Measurements from ENCODE around the gene GRAP. TPM values are rescaled to one million over a fixed set of nuclear protein-coding genes. Genes with fewer than 3 reads are reported as not detected.

The GRAP gene
- total and polyA plus RNA-seq, 10 donors: 36.2 to 114 (median 47.4) TPM

DNA sequence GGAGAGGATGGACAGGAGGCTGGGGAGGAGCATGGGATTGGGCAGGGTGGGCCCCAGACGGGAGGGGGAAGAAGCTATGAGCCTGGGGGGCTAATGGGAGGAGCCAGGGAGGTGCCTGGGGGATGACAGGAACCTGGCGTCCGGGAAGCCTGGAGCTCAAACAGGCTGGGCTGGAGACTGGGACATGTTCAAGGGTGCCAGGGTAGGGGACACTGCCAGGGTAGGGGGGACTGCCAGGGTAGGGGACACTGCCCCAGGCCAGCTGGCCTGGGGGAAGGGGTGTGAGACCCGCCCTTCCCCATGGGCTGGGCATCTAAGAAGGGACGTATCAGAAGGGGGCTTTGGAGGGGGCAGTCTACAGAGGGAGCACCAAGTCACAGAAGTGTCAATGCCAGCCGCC lies 35.2 kb downstream of the GRAP start:
- H3K4me1 ChIP-seq: no peaks in the 10 kb centered on the region
- H3K36me3 ChIP-seq: no peaks in the 10 kb centered on the region
- H3K27me3 ChIP-seq (replicated peaks in 1 of 7): peaks cover 0 to 5% (median 0%) of the 10 kb centered on the region in 7 donors
- no peak overlapping the region for H3K27ac ChIP-seq
- DNase-seq: peak; percentile 33
- no peak overlapping the region for H3K4me3 ChIP-seq
- intact Hi-C loops (cut with DNase I; ENCODE audit: low total_unique reads): loop anchor here (10.0 kb wide), 1 partner anchor 67 kb away; no protein-coding TSS in a partner anchor
- TF ChIP-seq POLR2AphosphoS5 (IDR thresholded peaks at IDR 0.05) (no peak), POLR2A (IDR thresholded peaks at IDR 0.05) (no peak), CTCF (IDR thresholded peaks at IDR 0.05 in 8 of 11, conservative IDR thresholded peaks at IDR 0.05 in 3 of 11) (no peak)
- no peaks in the 10 kb centered on the region for H3K9me3 ChIP-seq
- WGBS, 5 donors: 82 to 89% (median 84%) methylated on average over 5 to 6 of the region's 6 CpGs

DNA sequence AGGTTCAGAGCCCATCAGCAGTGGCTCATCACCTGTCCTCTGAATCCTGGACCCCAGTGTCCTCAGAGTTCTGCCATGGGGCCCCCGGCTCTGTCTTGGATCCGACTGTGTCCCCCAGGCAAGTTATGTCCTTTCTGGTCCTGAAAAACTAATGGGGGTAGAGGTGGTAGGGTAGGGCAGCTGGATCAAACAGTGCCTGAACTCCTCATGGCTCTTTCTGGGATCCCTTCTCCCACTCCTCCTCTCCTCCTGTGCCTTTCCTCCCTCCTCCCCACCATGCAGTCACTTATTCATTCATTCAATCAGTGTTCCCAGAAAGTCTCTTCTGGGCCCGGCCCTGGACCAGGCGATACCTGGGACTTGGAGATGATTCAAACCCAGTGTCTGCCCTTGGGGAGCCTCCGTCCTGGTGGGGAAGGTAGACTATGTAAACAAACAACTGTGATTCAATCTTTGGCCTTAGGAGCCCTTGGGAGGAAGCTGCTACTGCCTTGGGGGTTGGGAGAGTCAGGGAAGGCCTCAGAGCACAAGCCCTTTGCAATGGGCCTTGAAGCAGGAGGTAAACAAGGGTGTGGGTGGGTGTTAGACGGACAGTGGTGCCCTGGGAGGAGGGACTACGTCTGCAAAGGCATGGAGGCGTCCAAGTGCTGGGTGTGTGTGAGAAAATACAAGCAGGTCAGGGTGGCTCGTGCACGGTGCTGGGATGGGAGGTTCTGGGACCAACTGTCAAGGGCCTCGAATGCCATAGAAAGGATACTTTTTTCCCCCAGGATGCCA lies 35.8 kb downstream of the GRAP start:
- WGBS, 5 donors: 63 to 74% (median 71%) methylated on average over 11 of the region's 11 CpGs
- intact Hi-C loops (cut with DNase I; ENCODE audit: low total_unique reads): loop anchor here (10.0 kb wide), 1 partner anchor 66 kb away; no protein-coding TSS in a partner anchor
- Histone ChIP-seq H3K27ac (no peak overlapping the region), H3K27me3 (replicated peaks in 1 of 7) (peaks cover 0 to 5% (median 0%) of the 10 kb centered on the region in 7 donors), H3K4me1 (no peaks in the 10 kb centered on the region), H3K4me3 (no peak overlapping the region), H3K36me3 (no peaks in the 10 kb centered on the region), H3K9me3 (no peaks in the 10 kb centered on the region)
- TF ChIP-seq POLR2AphosphoS5 (IDR thresholded peaks at IDR 0.05): no peak
- peak; percentile 33 for DNase-seq

- no peak for DNase-seq
- Histone ChIP-seq H3K4me3 (no peak overlapping the region), H3K9me3 (no peaks in the 10 kb centered on the region), H3K27me3 (replicated peaks in 1 of 7) (no peaks in the 10 kb centered on the region), H3K36me3 (no peaks in the 10 kb centered on the region), H3K27ac (no peak overlapping the region), H3K4me1 (peaks cover 0 to 6% (median 3%) of the 10 kb centered on the region in 6 donors)
- intact Hi-C loops (cut with DNase I; ENCODE audit: low total_unique reads): loop anchor here (10.0 kb wide), 1 partner anchor 65 kb away; no protein-coding TSS in a partner anchor
- WGBS, 5 donors: 83 to 97% (median 95%) methylated on average over 12 of the region's 12 CpGs
- TF ChIP-seq POLR2AphosphoS5 (IDR thresholded peaks at IDR 0.05) (no peak), CTCF (IDR thresholded peaks at IDR 0.05 in 8 of 11, conservative IDR thresholded peaks at IDR 0.05 in 3 of 11) (no peak), POLR2A (IDR thresholded peaks at IDR 0.05) (no peak)
These were observed 36.8 kb downstream of the GRAP start for GRCh38 chr17:19009970-19010369.

GRCh38 chr17:19006698-19007097 lies 40.1 kb downstream of the GRAP start:
- TF ChIP-seq CTCF (IDR thresholded peaks at IDR 0.05 in 8 of 11, conservative IDR thresholded peaks at IDR 0.05 in 3 of 11): no peak
- TF ChIP-seq POLR2A (IDR thresholded peaks at IDR 0.05): no peak
- TF ChIP-seq POLR2AphosphoS5 (IDR thresholded peaks at IDR 0.05): no peak
- no peak for DNase-seq
- Histone ChIP-seq H3K4me1 (peaks cover 9 to 37% (median 28%) of the 10 kb centered on the region in 6 donors), H3K27ac (no peak overlapping the region), H3K27me3 (replicated peaks in 1 of 7) (peaks cover 0 to 15% (median 0%) of the 10 kb centered on the region in 7 donors), H3K36me3 (no peaks in the 10 kb centered on the region), H3K9me3 (no peaks in the 10 kb centered on the region), H3K4me3 (no peak overlapping the region)
- intact Hi-C loops (cut with DNase I; ENCODE audit: low total_unique reads): no loop called here
